PC-3 (cell line): ENCODE results near the gene LIMK1. TPM values are rescaled to one million over a fixed set of nuclear protein-coding genes. Genes with fewer than 3 reads are reported as not detected.

Experiments used
- ATAC-seq: fragments of 200-7000 bp; cut with Tn5 transposase; 2 replicates; pipeline ENCODE4 v1.9.1; 2020; ENCODE audit warnings: mild to moderate bottlenecking, moderate library complexity
- BruUV-seq: library from RNA; stranded (reverse); fragments of 400-500 nt; replicated peaks from 2 replicates; lab custom pipeline; 2021; lab: Mats Ljungman, UMichigan
- CTCF ChIA-PET: fragments of 300-600 bp; sonication (Branson Sonifier 250); formaldehyde crosslinking; loops from one replicate; lab custom pipeline; 2022; ENCODE audit warnings: antibody characterized with exemption; lab: Charles Lee
- POLR2A ChIA-PET: fragments of 300-600 bp; sonication (Branson Sonifier 250); formaldehyde crosslinking; loops from one replicate; lab custom pipeline; 2022; ENCODE audit warnings: antibody characterized with exemption; ENCODE audit not compliant: unreplicated experiment; lab: Charles Lee
- DNase-seq: peaks from one replicate; pipeline ENCODE4 v3.0.0-alpha.2; 2015
- H2AFZ ChIP-seq: fragments of 300-600 bp; sonication (generic); 2 replicates; pipeline ENCODE4 v1.6.0; 2016; ENCODE audit warnings: antibody characterized with exemption, low read length
- H3F3A ChIP-seq: fragments of 300-600 bp; sonication (generic); one replicate; pipeline ENCODE4 v1.6.0; 2017; ENCODE audit warnings: antibody characterized with exemption, low read length, control low read depth, mild to moderate bottlenecking; ENCODE audit not compliant: unreplicated experiment
- H3K27ac ChIP-seq: fragments of 300-600 bp; sonication (generic); 2 replicates; pipeline ENCODE4 v1.5.1; 2016; ENCODE audit warnings: mild to moderate bottlenecking, low read length
- H3K27me3 ChIP-seq: fragments of 300-600 bp; sonication (generic); 2 replicates; pipeline ENCODE4 v1.6.1; 2016; ENCODE audit warnings: low read length, mixed read lengths
- H3K36me3 ChIP-seq: fragments of 300-600 bp; sonication (generic); 2 replicates; pipeline ENCODE4 v1.6.1; 2016; ENCODE audit warnings: low read depth, mixed run types, low read length, mixed read lengths
- H3K4me1 ChIP-seq: fragments of 300-600 bp; sonication (generic); 2 replicates; pipeline ENCODE4 v1.5.1; 2016; ENCODE audit warnings: low read length; ENCODE audit not compliant: insufficient read depth
- H3K4me2 ChIP-seq: fragments of 300-600 bp; sonication (generic); 2 replicates; pipeline ENCODE4 v1.6.0; 2016; ENCODE audit warnings: low read length
- H3K4me3 ChIP-seq: fragments of 300-600 bp; sonication (generic); 2 replicates; pipeline ENCODE4 v1.5.1; 2016; ENCODE audit warnings: mild to moderate bottlenecking, low read length, mixed read lengths
- H3K79me2 ChIP-seq: fragments of 300-600 bp; sonication (generic); 2 replicates; pipeline ENCODE4 v1.6.1; 2017; ENCODE audit warnings: low read length, mixed read lengths
- H3K9ac ChIP-seq: fragments of 300-600 bp; sonication (generic); 2 replicates; pipeline ENCODE4 v1.6.0; 2016; ENCODE audit warnings: mild to moderate bottlenecking, low read length
- H3K9me2 ChIP-seq: fragments of 300-600 bp; sonication (generic); replicated peaks from 2 replicates; pipeline ENCODE4 v1.6.1; 2016; ENCODE audit warnings: mixed run types, low read length, mixed read lengths
- H3K9me3 ChIP-seq: fragments of 300-600 bp; sonication (generic); 2 replicates; pipeline ENCODE4 v1.6.1; 2016; ENCODE audit warnings: low read length, mixed read lengths
- H4K20me1 ChIP-seq: fragments of 300-600 bp; sonication (generic); 2 replicates; pipeline ENCODE4 v1.6.1; 2016; ENCODE audit warnings: low read length, mixed read lengths
- EZH2 ChIP-seq: fragments of 300-600 bp; sonication (generic); IDR thresholded peaks from one replicate; pipeline ENCODE4 v1.6.1; 2017; ENCODE audit warnings: antibody characterized with exemption, mild to moderate bottlenecking, low read length; ENCODE audit not compliant: unreplicated experiment
- EZH2phosphoT487 ChIP-seq: fragments of 300-600 bp; sonication (generic); IDR thresholded peaks from 2 replicates; pipeline ENCODE4 v1.6.1; 2018; ENCODE audit warnings: mild to moderate bottlenecking, antibody characterized with exemption, low read length, borderline replicate concordance
- intact Hi-C: fragments of 100-400 bp; cut with micrococcal nuclease; formaldehyde crosslinking; loops from 2 replicates; pipeline ENCODE4 v1.9.0; 2023
- total RNA-seq: library from RNA; depleted of rRNA; stranded (reverse); fragments of >200 nt; gene quantifications from 2 replicates; pipeline ENCODE4 v1.2.3, GENCODE V29; 2014
- TF ChIP-seq, protein P1 (sequence below): fragments of 300-600 bp; sonication (generic); conservative IDR thresholded peaks from 2 replicates; pipeline ENCODE4 v1.5.1; 2017; ENCODE audit warnings: antibody characterized with exemption, low read depth, mild to moderate bottlenecking, low read length

LIMK1 gene
- total RNA-seq, 1 experiment from 2014 or later = 40.3 TPM

DNA sequence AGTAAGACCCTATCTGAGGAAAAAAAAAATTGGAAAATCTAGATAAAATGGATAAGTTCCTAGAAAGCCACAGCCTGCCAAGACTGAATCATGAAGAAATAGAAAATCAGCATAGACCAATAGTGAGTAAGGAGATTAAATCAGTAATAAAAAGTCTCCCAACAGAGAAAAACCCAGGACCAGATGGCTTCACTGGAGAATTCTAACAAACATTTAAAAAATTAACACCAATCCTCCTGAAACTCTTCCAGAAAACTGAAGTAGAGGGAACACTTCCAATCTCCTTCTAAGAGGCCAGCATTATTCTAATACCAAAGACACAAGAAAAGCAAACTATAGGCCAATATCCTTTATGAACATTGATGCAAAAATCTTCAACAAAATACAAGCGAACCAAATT is 8.8 kb upstream of the LIMK1 start:
- H3K27ac ChIP-seq = no peak overlapping the region
- no peaks in the 10 kb centered on the region for H3K79me2 ChIP-seq
- no peak overlapping the region for H3K4me2 ChIP-seq
- no peak for DNase-seq
- no peak for TF ChIP-seq EZH2
- TF ChIP-seq, protein P1, sequence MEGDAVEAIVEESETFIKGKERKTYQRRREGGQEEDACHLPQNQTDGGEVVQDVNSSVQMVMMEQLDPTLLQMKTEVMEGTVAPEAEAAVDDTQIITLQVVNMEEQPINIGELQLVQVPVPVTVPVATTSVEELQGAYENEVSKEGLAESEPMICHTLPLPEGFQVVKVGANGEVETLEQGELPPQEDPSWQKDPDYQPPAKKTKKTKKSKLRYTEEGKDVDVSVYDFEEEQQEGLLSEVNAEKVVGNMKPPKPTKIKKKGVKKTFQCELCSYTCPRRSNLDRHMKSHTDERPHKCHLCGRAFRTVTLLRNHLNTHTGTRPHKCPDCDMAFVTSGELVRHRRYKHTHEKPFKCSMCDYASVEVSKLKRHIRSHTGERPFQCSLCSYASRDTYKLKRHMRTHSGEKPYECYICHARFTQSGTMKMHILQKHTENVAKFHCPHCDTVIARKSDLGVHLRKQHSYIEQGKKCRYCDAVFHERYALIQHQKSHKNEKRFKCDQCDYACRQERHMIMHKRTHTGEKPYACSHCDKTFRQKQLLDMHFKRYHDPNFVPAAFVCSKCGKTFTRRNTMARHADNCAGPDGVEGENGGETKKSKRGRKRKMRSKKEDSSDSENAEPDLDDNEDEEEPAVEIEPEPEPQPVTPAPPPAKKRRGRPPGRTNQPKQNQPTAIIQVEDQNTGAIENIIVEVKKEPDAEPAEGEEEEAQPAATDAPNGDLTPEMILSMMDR = no peak
- TF ChIP-seq EZH2phosphoT487 = no peak
- peaks cover 6% of the 10 kb centered on the region for H3K4me1 ChIP-seq
- H3F3A ChIP-seq = no peaks in the 10 kb centered on the region
- no peak for ATAC-seq
- POLR2A ChIA-PET = no interaction called here
- no peak overlapping the region for H3K4me3 ChIP-seq
- BruUV-seq = no TSS peak
- no peaks in the 10 kb centered on the region for H3K27me3 ChIP-seq
- H3K9me3 ChIP-seq = no peaks in the 10 kb centered on the region
- H2AFZ ChIP-seq = no peak overlapping the region
- H4K20me1 ChIP-seq = no peaks in the 10 kb centered on the region
- intact Hi-C loops = no loop called here
- H3K9ac ChIP-seq = no peak overlapping the region
- CTCF ChIA-PET = no interaction called here
- no peaks in the 10 kb centered on the region for H3K9me2 ChIP-seq
- H3K36me3 ChIP-seq = no peaks in the 10 kb centered on the region

- TF ChIP-seq EZH2 (no peak), EZH2phosphoT487 (no peak)
- TF ChIP-seq, protein P1 = no peak
- H3K9me3 ChIP-seq = no peaks in the 10 kb centered on the region
- no peak overlapping the region for H3K4me3 ChIP-seq
- no peaks in the 10 kb centered on the region for H3K27me3 ChIP-seq
- H3K27ac ChIP-seq = peak overlapping the region; percentile 28; the same call in 1 of the 2 replicates
- H3F3A ChIP-seq = no peaks in the 10 kb centered on the region
- ATAC-seq (no peak), DNase-seq (no peak)
- peaks cover 10% of the 10 kb centered on the region for H3K4me1 ChIP-seq
- H2AFZ ChIP-seq = no peak overlapping the region
- H3K79me2 ChIP-seq = no peaks in the 10 kb centered on the region
- no peaks in the 10 kb centered on the region for H3K9me2 ChIP-seq
- intact Hi-C loops = no loop called here
- H4K20me1 ChIP-seq = no peaks in the 10 kb centered on the region
- POLR2A ChIA-PET = no interaction called here
- H3K36me3 ChIP-seq = no peaks in the 10 kb centered on the region
- no peak overlapping the region for H3K4me2 ChIP-seq
- no TSS peak for BruUV-seq
- CTCF ChIA-PET = no interaction called here
- no peak overlapping the region for H3K9ac ChIP-seq
Observed at GRCh38 chr7:74078461-74078860, 5.1 kb upstream of the LIMK1 start.

DNA sequence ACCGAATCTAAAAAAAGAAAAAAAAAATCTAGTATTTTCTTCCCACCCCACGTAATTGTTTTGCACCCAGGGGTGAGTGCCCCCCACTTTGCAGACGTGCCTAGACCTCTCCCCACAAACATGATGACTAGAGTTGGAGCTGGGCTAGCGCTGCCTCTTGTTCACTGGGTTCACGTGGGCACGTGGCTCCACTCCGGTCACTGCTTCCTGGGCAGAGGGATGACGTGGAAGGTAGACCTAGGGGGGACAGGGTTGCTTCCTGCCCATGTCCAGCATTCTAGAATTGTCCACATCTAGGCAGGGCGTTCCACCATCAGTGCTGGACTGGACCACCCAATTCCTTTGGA is 861 bp upstream of the LIMK1 start:
- DNase-seq (no peak), ATAC-seq (no peak)
- H3K9me2 ChIP-seq = no peaks in the 10 kb centered on the region
- intact Hi-C loops = no loop called here
- no peak overlapping the region for H3K4me2 ChIP-seq
- H2AFZ ChIP-seq = no peak overlapping the region
- H3K36me3 ChIP-seq = peaks cover 8% of the 10 kb centered on the region
- TF ChIP-seq EZH2 (no peak), EZH2phosphoT487 (no peak)
- TF ChIP-seq, protein P1 = no peak
- POLR2A ChIA-PET = interaction anchor here (0.6 kb wide), 2 partner anchors 127 to 407 kb away, joined by 3 to 8 read pairs; partner anchors contain the start of gene LAT2
- no peak overlapping the region for H3K27ac ChIP-seq
- no peak overlapping the region for H3K9ac ChIP-seq
- H3K4me1 ChIP-seq = peaks cover 23% of the 10 kb centered on the region
- H3K27me3 ChIP-seq = no peaks in the 10 kb centered on the region
- H4K20me1 ChIP-seq = no peaks in the 10 kb centered on the region
- CTCF ChIA-PET = no interaction called here
- H3F3A ChIP-seq = no peaks in the 10 kb centered on the region
- BruUV-seq = no TSS peak
- no peaks in the 10 kb centered on the region for H3K9me3 ChIP-seq
- H3K4me3 ChIP-seq = no peak overlapping the region
- peaks cover 21% of the 10 kb centered on the region for H3K79me2 ChIP-seq
